Natural killer cell (primary cell): ENCODE measurements around the gene TAP1. TPM values are rescaled to one million over a fixed set of nuclear protein-coding genes. Genes with fewer than 3 reads are reported as not detected.

Experiments
- ATAC-seq, 3 donors: fragments of 150-1000 bp in 2 of 3; fragments of 200-7000 bp in 1 of 3; cut with Tn5 transposase; 1 replicate in 1 of 3; 2 replicates in 2 of 3; pipeline ENCODE4 v1.10.0; 2021; ENCODE audit warnings: mild to moderate bottlenecking in 2 of 3, moderate library complexity in 2 of 3
- DNase-seq, 2 donors: peaks; one replicate each; pipeline versions ENCODE4 v3.0.0 to v3.0.0-alpha.2; 2013 to 2021; ENCODE audit warnings: mixed read lengths in 1 of 2
- H3K27ac ChIP-seq: one replicate; pipeline ENCODE4 v1.5.1; 2013; ENCODE audit warnings: mild to moderate bottlenecking, low read length
- H3K27me3 ChIP-seq: one replicate; pipeline ENCODE4 v1.6.1; 2013; ENCODE audit warnings: low read length; ENCODE audit not compliant: control insufficient read depth, insufficient read depth
- H3K36me3 ChIP-seq: one replicate; pipeline ENCODE4 v1.6.1; 2013; ENCODE audit warnings: low read length; ENCODE audit not compliant: control insufficient read depth, insufficient read depth
- H3K4me1 ChIP-seq: one replicate; pipeline ENCODE4 v1.6.1; 2013; ENCODE audit warnings: low read length; ENCODE audit not compliant: control insufficient read depth, insufficient read depth
- H3K4me3 ChIP-seq: one replicate; pipeline ENCODE4 v1.5.1; 2013; ENCODE audit warnings: low read length
- H3K9me3 ChIP-seq: one replicate; pipeline ENCODE4 v1.6.1; 2013; ENCODE audit warnings: low read length; ENCODE audit not compliant: control insufficient read depth, insufficient read depth
- H3K27ac Mint-ChIP-seq, 2 donors: one replicate each; pipeline ENCODE4 v1.8.0; 2022; ENCODE audit warnings: mild to moderate bottlenecking in 2 of 2, mixed read lengths in 2 of 2, moderate library complexity in 1 of 2
- H3K27me3 Mint-ChIP-seq, 2 donors: one replicate each; pipeline ENCODE4 v1.8.0; 2022; ENCODE audit warnings: low read depth in 2 of 2, mixed read lengths in 2 of 2
- H3K36me3 Mint-ChIP-seq: one replicate; pipeline ENCODE4 v1.8.0; 2022; ENCODE audit warnings: mixed read lengths
- H3K4me1 Mint-ChIP-seq, 2 donors: one replicate each; pipeline ENCODE4 v1.8.0; 2022; ENCODE audit warnings: mixed read lengths in 2 of 2
- H3K4me3 Mint-ChIP-seq: one replicate; pipeline ENCODE4 v1.8.0; 2022; ENCODE audit warnings: mild to moderate bottlenecking, moderate library complexity, mixed read lengths
- H3K9me3 Mint-ChIP-seq, 2 donors: one replicate each; pipeline ENCODE4 v1.8.0; 2022; ENCODE audit warnings: mixed read lengths in 2 of 2
- WGBS: methylation state at CpG from one replicate; pipeline ENCODE4 v1.1.7; 2013; ENCODE audit warnings: missing lambda C conversion rate; ENCODE audit not compliant: insufficient coverage; 5-methylcytosine and 5-hydroxymethylcytosine counted together
- intact Hi-C: fragments of 100-400 bp; cut with micrococcal nuclease; formaldehyde crosslinking; loops from one replicate; pipeline ENCODE4 v1.14.2; 2022
- total RNA-seq, 4 donors: library from RNA; stranded (reverse); fragments of 120-200 nt in 1 of 4; gene quantifications; one replicate each; pipeline versions ENCODE4 v1.2.3 to v1.2.4, GENCODE V29; 2013 to 2022
- TF ChIP-seq, protein P1 (sequence below): fragments of 200-600 bp; IDR thresholded peaks from one replicate; pipeline ENCODE4 v1.8.0; 2022; ENCODE audit warnings: antibody characterized with exemption

The TAP1 gene
- total RNA-seq, 3 donors from 2014 or later (not counting 1 experiment from before 2014, with no cell fraction given), result 134 to 193 (median 179) TPM

GRCh38 chr6:32865724-32866443, 12.4 kb upstream of the TAP1 start:
- TF ChIP-seq, protein P1, sequence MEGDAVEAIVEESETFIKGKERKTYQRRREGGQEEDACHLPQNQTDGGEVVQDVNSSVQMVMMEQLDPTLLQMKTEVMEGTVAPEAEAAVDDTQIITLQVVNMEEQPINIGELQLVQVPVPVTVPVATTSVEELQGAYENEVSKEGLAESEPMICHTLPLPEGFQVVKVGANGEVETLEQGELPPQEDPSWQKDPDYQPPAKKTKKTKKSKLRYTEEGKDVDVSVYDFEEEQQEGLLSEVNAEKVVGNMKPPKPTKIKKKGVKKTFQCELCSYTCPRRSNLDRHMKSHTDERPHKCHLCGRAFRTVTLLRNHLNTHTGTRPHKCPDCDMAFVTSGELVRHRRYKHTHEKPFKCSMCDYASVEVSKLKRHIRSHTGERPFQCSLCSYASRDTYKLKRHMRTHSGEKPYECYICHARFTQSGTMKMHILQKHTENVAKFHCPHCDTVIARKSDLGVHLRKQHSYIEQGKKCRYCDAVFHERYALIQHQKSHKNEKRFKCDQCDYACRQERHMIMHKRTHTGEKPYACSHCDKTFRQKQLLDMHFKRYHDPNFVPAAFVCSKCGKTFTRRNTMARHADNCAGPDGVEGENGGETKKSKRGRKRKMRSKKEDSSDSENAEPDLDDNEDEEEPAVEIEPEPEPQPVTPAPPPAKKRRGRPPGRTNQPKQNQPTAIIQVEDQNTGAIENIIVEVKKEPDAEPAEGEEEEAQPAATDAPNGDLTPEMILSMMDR, result no peak
- H3K27me3 Mint-ChIP-seq, result no peaks in the 10 kb centered on the region

GRCh38 chr6:32862725-32863124, 9.2 kb upstream of the TAP1 start:
- peaks cover 40% of the 10 kb centered on the region for H3K36me3 ChIP-seq
- Mint-ChIP-seq H3K36me3 (peaks cover 11% of the 10 kb centered on the region), H3K4me3 (no peak overlapping the region)

More at GRCh38 chr6:32865724-32866443, 12.4 kb upstream of the TAP1 start:
- no peak overlapping the region for H3K4me3 Mint-ChIP-seq
- peaks cover 9% of the 10 kb centered on the region for H3K4me1 ChIP-seq
- no peak overlapping the region for H3K27ac ChIP-seq
- no peak overlapping the region for H3K4me3 ChIP-seq
- no peaks in the 10 kb centered on the region for H3K27me3 ChIP-seq
- peaks cover 9% of the 10 kb centered on the region for H3K36me3 ChIP-seq
- 70% methylated on average over 9 of the region's 10 CpGs for WGBS
- ATAC-seq (no peak), DNase-seq (no peak)
- intact Hi-C loops, result loop anchor here (5.0 kb wide), 1 partner anchor 454 kb away; no protein-coding TSS in a partner anchor
- H3K4me1 Mint-ChIP-seq, result peaks cover 6 to 9% of the 10 kb centered on the region in 2 donors
- no peaks in the 10 kb centered on the region for H3K9me3 Mint-ChIP-seq
- no peaks in the 10 kb centered on the region for H3K9me3 ChIP-seq
- H3K36me3 Mint-ChIP-seq, result no peaks in the 10 kb centered on the region
- peak overlapping the region; percentile 65 to 73 for H3K27ac Mint-ChIP-seq

DNA sequence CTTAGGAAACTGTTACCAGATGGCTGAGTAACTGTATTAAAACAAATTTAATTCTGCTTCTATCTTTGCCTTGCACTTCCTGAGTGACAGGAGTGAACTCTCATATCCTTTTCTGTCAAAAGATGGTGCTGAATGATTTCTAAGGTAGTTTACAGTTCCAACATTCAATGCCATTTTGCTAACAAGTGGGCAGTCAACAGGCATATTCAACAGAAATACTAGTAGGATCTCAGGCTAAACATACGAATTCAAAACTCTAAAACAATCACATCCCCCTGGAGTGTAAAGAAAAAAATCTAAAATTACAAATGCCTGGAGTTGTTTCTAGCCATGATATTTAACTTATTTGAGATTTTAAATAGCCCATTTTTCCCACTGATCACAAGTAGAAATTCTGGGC, 7.2 kb upstream of the TAP1 start:
- no peak overlapping the region for H3K4me3 ChIP-seq
- TF ChIP-seq, protein P1, result no peak
- H3K36me3 ChIP-seq, result peaks cover 57% of the 10 kb centered on the region
- peaks cover 19% of the 10 kb centered on the region for H3K4me1 ChIP-seq
- H3K27ac ChIP-seq, result no peak overlapping the region
- H3K27me3 Mint-ChIP-seq, result no peaks in the 10 kb centered on the region
- H3K27me3 ChIP-seq, result no peaks in the 10 kb centered on the region
- no peak overlapping the region for H3K4me3 Mint-ChIP-seq
- H3K4me1 Mint-ChIP-seq, result peaks cover 22 to 29% of the 10 kb centered on the region in 2 donors
- H3K27ac Mint-ChIP-seq, result peak overlapping the region; percentile 73 to 75
- no CpG with 5 or more reads among the region's 1 CpG for WGBS
- H3K36me3 Mint-ChIP-seq, result peaks cover 15% of the 10 kb centered on the region
- DNase-seq (no peak), ATAC-seq (no peak)
- no peaks in the 10 kb centered on the region for H3K9me3 ChIP-seq
- intact Hi-C loops, result no loop called here
- H3K9me3 Mint-ChIP-seq, result no peaks in the 10 kb centered on the region

More at GRCh38 chr6:32862725-32863124, 9.2 kb upstream of the TAP1 start:
- H3K27ac ChIP-seq, result no peak overlapping the region
- H3K27me3 ChIP-seq, result no peaks in the 10 kb centered on the region
- H3K9me3 Mint-ChIP-seq, result no peaks in the 10 kb centered on the region
- H3K27me3 Mint-ChIP-seq, result no peaks in the 10 kb centered on the region
- WGBS, result 100% methylated on average over 3 of the region's 3 CpGs
- ATAC-seq (no peak), DNase-seq (no peak)
- peak overlapping the region in 1 of 2 donors; percentile 57 for H3K27ac Mint-ChIP-seq
- H3K4me1 ChIP-seq, result peaks cover 21% of the 10 kb centered on the region
- H3K4me3 ChIP-seq, result no peak overlapping the region
- TF ChIP-seq, protein P1, result no peak
- intact Hi-C loops, result no loop called here
- peaks cover 9 to 15% of the 10 kb centered on the region in 2 donors for H3K4me1 Mint-ChIP-seq
- H3K9me3 ChIP-seq, result no peaks in the 10 kb centered on the region
